ENCODE measurements around the gene TET2.

TET2 gene

GRCh38 chr4:105140684-105141490 is 5.8 kb upstream of the TET2 start:
- FAIRE-seq = no peak

GRCh38 chr4:105145156-105145902 is 1.3 kb upstream of the TET2 start:
- FAIRE-seq (no peak), DNase-seq (ENCODE audit: low spot score) (no peak)

More at GRCh38 chr4:105140684-105141490, 5.8 kb upstream of the TET2 start:
- peak; percentile 38 for DNase-seq (ENCODE audit: low spot score)

- DNase-seq (ENCODE audit: low spot score) (peak; percentile 32), FAIRE-seq (no peak)
Observed at GRCh38 chr4:105145903-105146275, 787 bp upstream of the TET2 start.

- DNase-seq (ENCODE audit: low spot score) = no peak
- FAIRE-seq = no peak
Observed at GRCh38 chr4:105147016-105147552, 408 bp downstream of the TET2 start.

GRCh38 chr4:105147553-105148161 is 981 bp downstream of the TET2 start:
- no peak for FAIRE-seq
- peak; percentile 33 for DNase-seq (ENCODE audit: low spot score)

GRCh38 chr4:105148356-105148755 is 1.7 kb downstream of the TET2 start:
- FAIRE-seq = no peak
- no peak for DNase-seq (ENCODE audit: low spot score)

- DNase-seq (ENCODE audit: low spot score) (no peak), FAIRE-seq (no peak)
Observed at GRCh38 chr4:105148776-105149175, 2.1 kb downstream of the TET2 start.

GRCh38 chr4:105149771-105150170 is 3.1 kb downstream of the TET2 start:
- no peak for DNase-seq (ENCODE audit: low spot score)
- no peak for FAIRE-seq

- DNase-seq (ENCODE audit: low spot score) (no peak), FAIRE-seq (no peak)
Observed at GRCh38 chr4:105150503-105150902, 3.8 kb downstream of the TET2 start.

GRCh38 chr4:105153749-105154148 is 7.1 kb downstream of the TET2 start:
- DNase-seq (ENCODE audit: low spot score) = no peak
- no peak for FAIRE-seq

GRCh38 chr4:105154576-105154975 is 7.9 kb downstream of the TET2 start:
- FAIRE-seq (no peak), DNase-seq (ENCODE audit: low spot score) (no peak)

GRCh38 chr4:105155426-105155825 is 8.8 kb downstream of the TET2 start:
- no peak for FAIRE-seq

GRCh38 chr4:105158837-105159236 is 12.2 kb downstream of the TET2 start:
- FAIRE-seq (no peak), DNase-seq (ENCODE audit: low spot score) (no peak)

More at GRCh38 chr4:105155426-105155825, 8.8 kb downstream of the TET2 start:
- no peak for DNase-seq (ENCODE audit: low spot score)

- DNase-seq (ENCODE audit: low spot score) (no peak), FAIRE-seq (no peak)
Observed at GRCh38 chr4:105162123-105162796, 15.6 kb downstream of the TET2 start.

- FAIRE-seq (no peak), DNase-seq (ENCODE audit: low spot score) (no peak)
Observed at GRCh38 chr4:105164548-105164947, 17.9 kb downstream of the TET2 start.

GRCh38 chr4:105166066-105166465 is 19.4 kb downstream of the TET2 start:
- FAIRE-seq (no peak), DNase-seq (ENCODE audit: low spot score) (no peak)

GRCh38 chr4:105170711-105171110 is 24.0 kb downstream of the TET2 start:
- DNase-seq (ENCODE audit: low spot score) (no peak), FAIRE-seq (no peak)

- FAIRE-seq = no peak
- DNase-seq (ENCODE audit: low spot score) = no peak
Observed at GRCh38 chr4:105171912-105172311, 25.2 kb downstream of the TET2 start.

GRCh38 chr4:105174098-105174497 is 27.4 kb downstream of the TET2 start:
- FAIRE-seq = no peak
- no peak for DNase-seq (ENCODE audit: low spot score)

GRCh38 chr4:105179539-105180401 is 33.1 kb downstream of the TET2 start:
- FAIRE-seq = no peak
- DNase-seq (ENCODE audit: low spot score) = no peak
